Lung (tissue), 12 donors: Measurements from ENCODE around the gene TRAF2. TPM values are rescaled to one million over a fixed set of nuclear protein-coding genes. Genes with fewer than 3 reads are reported as not detected.
A peak's percentile ranks its signal among the peaks of the same experiment; 100 is the strongest.

Source experiments
- ATAC-seq: fragments of 200-7000 bp; cut with Tn5 transposase; one replicate; pipeline ENCODE4 v1.9.1; 2020; ENCODE audit warnings: moderate number of reproducible peaks; ENCODE audit not compliant: insufficient read depth, low FRiP score
- DNase-seq, 3 donors: peaks; one replicate each; pipeline ENCODE4 v3.0.0-alpha.2; 2013 to 2017
- H3K27ac ChIP-seq, 2 donors: one replicate each; pipeline ENCODE4 v1.5.1; 2013; ENCODE audit warnings: mild to moderate bottlenecking in 2 of 2, moderate library complexity in 2 of 2, control low read depth in 1 of 2, inconsistent platforms in 1 of 2, low read depth in 1 of 2, low read length in 1 of 2
- H3K27me3 ChIP-seq, 3 donors: one replicate each; pipeline ENCODE4 v1.5.1; 2013; ENCODE audit warnings: low read length in 2 of 3; ENCODE audit not compliant: control insufficient read depth in 3 of 3, insufficient read depth in 3 of 3
- H3K36me3 ChIP-seq, 4 donors: one replicate each; pipeline ENCODE4 v1.5.1; 2013; ENCODE audit warnings: low read length in 4 of 4, mild to moderate bottlenecking in 1 of 4, moderate library complexity in 1 of 4; ENCODE audit not compliant: control insufficient read depth in 4 of 4, insufficient read depth in 4 of 4
- H3K4me1 ChIP-seq, 5 donors: one replicate each; pipeline ENCODE4 v1.5.1; 2013; ENCODE audit warnings: low read length in 5 of 5, mild to moderate bottlenecking in 2 of 5, moderate library complexity in 1 of 5; ENCODE audit not compliant: control insufficient read depth in 5 of 5, insufficient read depth in 5 of 5
- H3K4me3 ChIP-seq: one replicate; pipeline ENCODE4 v1.5.1; 2013; ENCODE audit warnings: mild to moderate bottlenecking, control low read depth, moderate library complexity
- H3K9ac ChIP-seq, 2 donors: one replicate each; pipeline ENCODE4 v1.5.1; 2013; ENCODE audit warnings: low read length in 2 of 2, control low read depth in 1 of 2; ENCODE audit not compliant: insufficient read depth in 1 of 2
- H3K9me3 ChIP-seq, 4 donors: one replicate each; pipeline ENCODE4 v1.5.1; 2013; ENCODE audit warnings: low read length in 3 of 4, mild to moderate bottlenecking in 1 of 4, moderate library complexity in 1 of 4; ENCODE audit not compliant: control insufficient read depth in 4 of 4, insufficient read depth in 3 of 4
- CTCF ChIP-seq: IDR thresholded peaks from 2 replicates; pipeline ENCODE4 v1.5.1; 2012; ENCODE audit warnings: mild to moderate bottlenecking; ENCODE audit errors: control extremely low read depth, extremely low read depth
- WGBS, 2 donors: extraction: QIAGEN DNeasy Blood & Tissue Kit; methylation state at CpG; one replicate each; pipeline ENCODE4 v1.1.7; 2013; 5-methylcytosine and 5-hydroxymethylcytosine counted together
- polyA plus RNA-seq, 2 donors: library from polyadenylated mRNA; stranded (reverse); fragments of 200-250 nt; gene quantifications; one replicate each; pipeline ENCODE4 v1.2.1, GENCODE V29; 2013
- total RNA-seq, 2 donors: library from RNA; depleted of rRNA in 1 of 2; stranded (reverse); fragments of >200 nt in 1 of 2; gene quantifications; one replicate each; pipeline ENCODE4 v1.2.1, GENCODE V29; 2014 to 2021
- donor health status: control.
- donor health status: control.
- donor health status: Bipolar disorder and iron deficiency.
- donor health status: healthy.
- donor health status: DM: yes; HTN: yes; CAD: no.

The TRAF2 gene
- total and polyA plus RNA-seq, 4 donors = 11.3 to 19.1 (median 15.2) TPM

GRCh38 chr9:136886610-136887597 lies 588 bp downstream of the TRAF2 start:
- WGBS, 2 donors = 1 to 2% methylated on average over 44 to 76 of the region's 76 CpGs
- peak; percentile 5 for ATAC-seq
- peaks cover 0 to 2% (median 1%) of the 10 kb centered on the region in 4 donors for H3K36me3 ChIP-seq

GRCh38 chr9:136888454-136888853 lies 2.1 kb downstream of the TRAF2 start:
- Histone ChIP-seq H3K9me3 (no peaks in the 10 kb centered on the region), H3K9ac (no peak overlapping the region), H3K36me3 (peaks cover 0 to 6% (median 2%) of the 10 kb centered on the region in 4 donors), H3K27me3 (no peaks in the 10 kb centered on the region), H3K4me3 (no peak overlapping the region), H3K27ac (no peak overlapping the region), H3K4me1 (peaks cover 0 to 7% (median 0%) of the 10 kb centered on the region in 5 donors)
- WGBS, 2 donors = 84 to 97% methylated on average over 8 of the region's 8 CpGs
- DNase-seq (no peak), ATAC-seq (no peak)
- TF ChIP-seq CTCF = no peak

More at GRCh38 chr9:136886610-136887597, 588 bp downstream of the TRAF2 start:
- Histone ChIP-seq H3K9ac (peak overlapping the region in 1 of 2 donors; percentile 55), H3K9me3 (no peaks in the 10 kb centered on the region), H3K27me3 (no peaks in the 10 kb centered on the region), H3K4me1 (peaks cover 0 to 14% (median 0%) of the 10 kb centered on the region in 5 donors), H3K4me3 (peak overlapping the region; percentile 87), H3K27ac (peak overlapping the region; percentile 86 to 88)
- DNase-seq = peak in 1 of 3 donors; percentile 40
- no peak for TF ChIP-seq CTCF

- no peak overlapping the region for H3K27ac ChIP-seq
- no peak for ATAC-seq
- no peaks in the 10 kb centered on the region for H3K9me3 ChIP-seq
- 96% methylated on average over 42 of the region's 42 CpGs for WGBS, 2 donors
- no peak overlapping the region for H3K9ac ChIP-seq
- no peak overlapping the region for H3K4me3 ChIP-seq
- peaks cover 0 to 7% (median 0%) of the 10 kb centered on the region in 5 donors for H3K4me1 ChIP-seq
- H3K27me3 ChIP-seq = no peaks in the 10 kb centered on the region
- DNase-seq = no peak
- H3K36me3 ChIP-seq = peaks cover 0 to 8% (median 2%) of the 10 kb centered on the region in 4 donors
- TF ChIP-seq CTCF = no peak
These were observed 3.5 kb downstream of the TRAF2 start for GRCh38 chr9:136889858-136890257.
